ENCODE measurements around the gene GPATCH8.

- TF ChIP-seq CTCF (IDR thresholded peaks at IDR 0.05) (no peak), POLR2A (IDR thresholded peaks at IDR 0.05) (no peak)
Observed at GRCh38 chr17:44436336-44436735, 66.9 kb downstream of the GPATCH8 start.
